ENCODE data around the gene ONECUT3. TPM values are rescaled to one million over a fixed set of nuclear protein-coding genes. Genes with fewer than 3 reads are reported as not detected.

Gene ONECUT3
- total RNA-seq, 1 donor from 2014 or later: 0.94 TPM

DNA sequence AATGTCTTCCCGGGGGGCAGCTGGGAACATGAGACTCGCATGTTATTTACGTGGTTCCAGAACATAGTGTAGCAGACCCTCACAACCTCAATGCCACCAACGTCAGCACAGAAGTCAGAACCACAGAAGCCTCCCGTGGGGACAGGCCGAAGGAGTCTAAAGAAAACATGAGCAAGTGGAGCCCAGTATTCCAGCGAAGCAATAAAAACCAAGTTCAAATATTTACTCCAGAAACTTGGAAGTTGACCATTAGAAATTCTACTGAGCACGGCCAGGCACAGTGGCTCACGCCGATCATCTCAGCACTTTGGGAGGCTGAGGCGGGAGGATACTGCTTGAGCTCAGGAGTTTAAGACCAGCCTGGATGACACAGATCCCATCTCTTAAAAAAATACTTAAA is 76.7 kb downstream of the ONECUT3 start:
- H3K36me3 Mint-ChIP-seq: peaks cover 3% of the 10 kb centered on the region
- TF ChIP-seq, protein P1, sequence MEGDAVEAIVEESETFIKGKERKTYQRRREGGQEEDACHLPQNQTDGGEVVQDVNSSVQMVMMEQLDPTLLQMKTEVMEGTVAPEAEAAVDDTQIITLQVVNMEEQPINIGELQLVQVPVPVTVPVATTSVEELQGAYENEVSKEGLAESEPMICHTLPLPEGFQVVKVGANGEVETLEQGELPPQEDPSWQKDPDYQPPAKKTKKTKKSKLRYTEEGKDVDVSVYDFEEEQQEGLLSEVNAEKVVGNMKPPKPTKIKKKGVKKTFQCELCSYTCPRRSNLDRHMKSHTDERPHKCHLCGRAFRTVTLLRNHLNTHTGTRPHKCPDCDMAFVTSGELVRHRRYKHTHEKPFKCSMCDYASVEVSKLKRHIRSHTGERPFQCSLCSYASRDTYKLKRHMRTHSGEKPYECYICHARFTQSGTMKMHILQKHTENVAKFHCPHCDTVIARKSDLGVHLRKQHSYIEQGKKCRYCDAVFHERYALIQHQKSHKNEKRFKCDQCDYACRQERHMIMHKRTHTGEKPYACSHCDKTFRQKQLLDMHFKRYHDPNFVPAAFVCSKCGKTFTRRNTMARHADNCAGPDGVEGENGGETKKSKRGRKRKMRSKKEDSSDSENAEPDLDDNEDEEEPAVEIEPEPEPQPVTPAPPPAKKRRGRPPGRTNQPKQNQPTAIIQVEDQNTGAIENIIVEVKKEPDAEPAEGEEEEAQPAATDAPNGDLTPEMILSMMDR (conservative IDR thresholded peaks at IDR 0.05): no peak
- no peaks in the 10 kb centered on the region for H3K9me3 Mint-ChIP-seq
- no peak overlapping the region for H3K27ac Mint-ChIP-seq
- H3K4me1 Mint-ChIP-seq (ENCODE audit: unreplicated experiment): peaks cover 3% of the 10 kb centered on the region
- no peaks in the 10 kb centered on the region for H3K27me3 Mint-ChIP-seq
- DNase-seq (ENCODE audit: extremely low spot score, unreplicated experiment): no peak
- H3K4me3 Mint-ChIP-seq: no peak overlapping the region

DNA sequence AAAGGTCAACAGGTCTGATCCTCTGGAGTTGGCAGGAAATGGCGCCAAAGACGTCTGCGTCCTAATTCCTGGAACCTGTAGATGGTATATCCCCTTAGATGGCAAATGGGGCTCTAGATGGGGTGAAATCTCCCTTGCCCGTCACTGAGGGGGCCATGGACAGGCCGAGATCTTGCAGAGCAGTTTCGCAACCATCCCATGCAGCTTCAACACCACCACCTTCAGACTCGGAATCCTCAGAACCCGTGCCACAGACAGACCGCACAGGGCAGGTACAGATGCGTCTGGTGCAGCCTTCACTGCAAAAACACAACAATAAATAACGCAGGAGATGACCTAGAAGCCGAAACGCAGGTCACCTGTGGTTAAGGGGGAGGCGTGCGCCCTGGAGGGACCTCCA is 77.3 kb downstream of the ONECUT3 start:
- H3K27ac Mint-ChIP-seq: no peak overlapping the region

More for the DNA sequence above, 77.3 kb downstream of the ONECUT3 start:
- Mint-ChIP-seq H3K27me3 (no peaks in the 10 kb centered on the region), H3K36me3 (peaks cover 3% of the 10 kb centered on the region), H3K4me3 (no peak overlapping the region), H3K4me1 (ENCODE audit: unreplicated experiment) (peaks cover 3% of the 10 kb centered on the region), H3K9me3 (no peaks in the 10 kb centered on the region)
- TF ChIP-seq, protein P1 (conservative IDR thresholded peaks at IDR 0.05): no peak
- no peak for DNase-seq (ENCODE audit: extremely low spot score, unreplicated experiment)

Small RNA genes lying within 50 kb of the gene (microRNA-seq; reads per million reads assigned to microRNA genes)
- gene MIR1909: 1.7 reads per million

Other genes starting within 250 kb of the ONECUT3 start
- 3.4 and 10.6 TPM in 2 replicates for gene ADAMTSL5, start 240.5 kb upstream of the ONECUT3 start, total RNA-seq (ENCODE audit: low replicate concordance)
- gene PLK5, start 229.4 kb upstream of the ONECUT3 start, total RNA-seq (ENCODE audit: low replicate concordance): 0.24 TPM in 1 of 2 replicates, not detected in the other
- gene MEX3D, start 185.2 kb upstream of the ONECUT3 start, total RNA-seq (ENCODE audit: low replicate concordance): 79.0 and 82.0 TPM in 2 replicates
- 78.8 and 110 TPM in 2 replicates for gene MBD3, start 160.6 kb upstream of the ONECUT3 start, total RNA-seq (ENCODE audit: low replicate concordance)
- 191 and 290 TPM in 2 replicates for gene UQCR11, start 148.0 kb upstream of the ONECUT3 start, total RNA-seq (ENCODE audit: low replicate concordance)
- 134 and 193 TPM in 2 replicates for gene TCF3, start 100.9 kb upstream of the ONECUT3 start, total RNA-seq (ENCODE audit: low replicate concordance)
- gene ATP8B3, start 58.8 kb downstream of the ONECUT3 start, total RNA-seq (ENCODE audit: low replicate concordance): 0.48 and 1.5 TPM in 2 replicates
- gene REXO1, start 95.0 kb downstream of the ONECUT3 start, total RNA-seq (ENCODE audit: low replicate concordance): 36.4 and 37.9 TPM in 2 replicates
- 17.9 and 18.1 TPM in 2 replicates for gene KLF16, start 110.1 kb downstream of the ONECUT3 start, total RNA-seq (ENCODE audit: low replicate concordance)
- 60.4 and 62.0 TPM in 2 replicates for gene ABHD17A, start 132.0 kb downstream of the ONECUT3 start, total RNA-seq (ENCODE audit: low replicate concordance)
- 12.1 and 13.9 TPM in 2 replicates for gene ADAT3, start 151.9 kb downstream of the ONECUT3 start, total RNA-seq (ENCODE audit: low replicate concordance)
- gene SCAMP4, start 151.9 kb downstream of the ONECUT3 start, total RNA-seq (ENCODE audit: low replicate concordance): 76.9 and 90.6 TPM in 2 replicates
- gene CSNK1G2, start 187.7 kb downstream of the ONECUT3 start, total RNA-seq (ENCODE audit: low replicate concordance): 68.9 and 71.6 TPM in 2 replicates